Measurements from ENCODE around the gene PPM1D.

DNA sequence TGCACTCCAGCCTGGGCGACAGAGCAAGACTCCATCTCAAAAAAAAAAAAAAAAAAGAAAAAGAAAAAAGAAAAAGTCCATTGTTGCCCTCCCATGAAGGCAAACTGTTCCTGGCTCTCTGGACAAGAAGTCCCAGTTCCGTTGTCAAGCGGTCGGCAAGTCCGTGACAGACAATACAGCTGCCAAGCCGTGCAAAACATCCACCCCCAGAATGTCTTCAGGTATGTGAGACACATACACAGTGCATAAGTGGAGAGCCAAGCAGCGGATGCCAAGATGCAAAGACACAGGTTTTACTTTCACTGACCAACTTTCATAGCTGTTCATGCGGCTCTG, 40.4 kb upstream of the PPM1D start:
- no peak for TF ChIP-seq CTCF (IDR thresholded peaks at IDR 0.05)
- no peak for TF ChIP-seq POLR2A (IDR thresholded peaks at IDR 0.05)

Data from body of pancreas (tissue), 4 donors.